GM12878 (cell line): Measurements from ENCODE around the gene PRRT1. TPM values are rescaled to one million over a fixed set of nuclear protein-coding genes. Genes with fewer than 3 reads are reported as not detected.

Source experiments
- ATAC-seq: fragments of 200-7000 bp; cut with Tn5 transposase; 3 replicates; pipeline ENCODE4 v1.9.1; 2020; ENCODE audit warnings: mild to moderate bottlenecking, moderate library complexity
- BruUV-seq: library from RNA; stranded (reverse); fragments of 400-500 nt; replicated peaks from 2 replicates; lab custom pipeline; 2021; lab: Mats Ljungman, UMichigan
- CTCF ChIA-PET: fragments of 300-600 bp; sonication (Branson Sonifier 250); formaldehyde crosslinking; extraction: SDS; loops from one replicate; lab custom pipeline; 2021; ENCODE audit warnings: inconsistent platforms; lab: Yijun Ruan, JAX
- POLR2A ChIA-PET: fragments of 350-600 bp; formaldehyde crosslinking; extraction: SDS; loops from one replicate; lab custom pipeline; 2021; ENCODE audit warnings: inconsistent platforms; lab: Charles Lee
- RAD21 ChIA-PET: fragments of 300-600 bp; sonication (Branson Sonifier 250); formaldehyde crosslinking; loops from one replicate; lab custom pipeline; 2023; ENCODE audit warnings: antibody characterized with exemption; ENCODE audit not compliant: unreplicated experiment; lab: Charles Lee
- SMC1A ChIA-PET: fragments of 300-600 bp; sonication (Branson Sonifier 250); formaldehyde crosslinking; loops from one replicate; lab custom pipeline; 2023; ENCODE audit not compliant: unreplicated experiment, uncharacterized antibody; lab: Charles Lee
- DNase-seq: peaks from one replicate; pipeline ENCODE4 v3.0.0-alpha.2; 2011; ENCODE audit warnings: low read depth, low spot score
- FAIRE-seq: peaks from 3 replicates; lab custom pipeline; 2011; peaks lifted over from hg19 to GRCh38; lab: Jason Lieb, UNC
- H2AFZ ChIP-seq: 2 replicates; pipeline ENCODE4 v1.6.0; 2011; ENCODE audit warnings: low read depth, low read length, control low read depth; ENCODE audit not compliant: control insufficient read depth
- H3K27ac ChIP-seq: 2 replicates; pipeline ENCODE4 v1.5.1; 2011; ENCODE audit warnings: control low read depth; ENCODE audit not compliant: control insufficient read depth, insufficient read depth
- H3K27me3 ChIP-seq, 2 experiments: replicated peaks in 1 of 2; 2 replicates each; pipeline versions ENCODE4 v1.6.0 to v1.6.1; 2011; ENCODE audit warnings: low read length in 1 of 2; ENCODE audit not compliant: control insufficient read depth in 2 of 2, insufficient read depth in 2 of 2
- H3K36me3 ChIP-seq, 2 experiments: 2 replicates each; pipeline ENCODE4 v1.5.1; 2011; ENCODE audit warnings: low read length in 1 of 2; ENCODE audit not compliant: control insufficient read depth in 2 of 2, insufficient read depth in 2 of 2
- H3K4me1 ChIP-seq: 2 replicates; pipeline ENCODE4 v1.6.1; 2011; ENCODE audit warnings: mild to moderate bottlenecking, low read length, moderate library complexity, mixed read lengths; ENCODE audit not compliant: control insufficient read depth, insufficient read depth
- H3K4me2 ChIP-seq: 2 replicates; pipeline ENCODE4 v1.6.0; 2011; ENCODE audit warnings: control low read depth; ENCODE audit not compliant: control insufficient read depth, insufficient read depth
- H3K4me3 ChIP-seq: fragments of 200-600 bp; sonication (generic); 2 replicates; pipeline ENCODE4 v1.5.1; 2016
- H3K79me2 ChIP-seq: 2 replicates; pipeline ENCODE4 v1.6.0; 2011; ENCODE audit warnings: low read length; ENCODE audit not compliant: control insufficient read depth, insufficient read depth
- H3K9ac ChIP-seq: 2 replicates; pipeline ENCODE4 v1.8.0; 2011; ENCODE audit warnings: low read length, control low read depth, mixed read lengths; ENCODE audit not compliant: control insufficient read depth, insufficient read depth
- H3K9me3 ChIP-seq: replicated peaks from 3 replicates; pipeline ENCODE4 v1.5.1; 2011; ENCODE audit warnings: mild to moderate bottlenecking, low read length; ENCODE audit not compliant: control insufficient read depth, insufficient read depth
- H4K20me1 ChIP-seq: 2 replicates; pipeline ENCODE4 v1.6.0; 2011; ENCODE audit not compliant: control insufficient read depth, insufficient read depth
- BMI1 ChIP-seq: fragments of 450-650 bp; IDR thresholded peaks from 2 replicates; pipeline ENCODE4 v1.6.1; 2016; ENCODE audit warnings: mild to moderate bottlenecking, moderate library complexity, borderline replicate concordance
- BRCA1 ChIP-seq: IDR thresholded peaks from 2 replicates; pipeline ENCODE4 v1.6.1; 2011; ENCODE audit warnings: low read depth, low read length, improper control_type of control experiment
- CHD1 ChIP-seq: IDR thresholded peaks from 2 replicates; pipeline ENCODE4 v1.6.1; 2012; ENCODE audit warnings: low read depth, low read length, improper control_type of control experiment
- CREB1 ChIP-seq: IDR thresholded peaks from 2 replicates; pipeline ENCODE4 v1.6.1; 2012; ENCODE audit warnings: low read depth, mild to moderate bottlenecking, inconsistent platforms
- FOXK2 ChIP-seq: fragments of 450-650 bp; IDR thresholded peaks from 2 replicates; pipeline ENCODE4 v1.6.1; 2017; ENCODE audit warnings: mild to moderate bottlenecking, moderate library complexity
- MAX ChIP-seq: IDR thresholded peaks from 2 replicates; pipeline ENCODE4 v1.6.1; 2012; ENCODE audit warnings: low read depth, low read length, improper control_type of control experiment
- NFXL1 ChIP-seq: fragments of 450-650 bp; IDR thresholded peaks from 2 replicates; pipeline ENCODE4 v1.6.1; 2017; ENCODE audit warnings: antibody characterized with exemption, mild to moderate bottlenecking, borderline replicate concordance
- RCOR1 ChIP-seq: conservative IDR thresholded peaks from 2 replicates; pipeline ENCODE4 v1.6.1; 2012; ENCODE audit warnings: low read depth, low read length, improper control_type of control experiment
- RELA ChIP-seq: fragments of 450-650 bp; IDR thresholded peaks from 2 replicates; pipeline ENCODE4 v1.8.0; 2014; ENCODE audit warnings: borderline replicate concordance; ENCODE audit not compliant: partially characterized antibody
- STAT3 ChIP-seq: IDR thresholded peaks from 2 replicates; pipeline ENCODE4 v1.6.1; 2011; ENCODE audit warnings: low read depth, low read length, improper control_type of control experiment
- WRNIP1 ChIP-seq: IDR thresholded peaks from 2 replicates; pipeline ENCODE4 v1.6.1; 2011; ENCODE audit warnings: low read depth, low read length, improper control_type of control experiment, borderline replicate concordance
- ZNF384 ChIP-seq: IDR thresholded peaks from 2 replicates; pipeline ENCODE4 v1.6.1; 2012; ENCODE audit warnings: low read depth, mild to moderate bottlenecking, low read length, improper control_type of control experiment, borderline replicate concordance
- ZSCAN29 ChIP-seq: fragments of 450-650 bp; IDR thresholded peaks from 2 replicates; pipeline ENCODE4 v1.6.1; 2017; ENCODE audit warnings: mild to moderate bottlenecking, moderate library complexity
- WGBS: methylation state at CpG from one replicate; pipeline ENCODE4 v1.1.6; 2016; ENCODE audit warnings: low lambda C conversion rate; ENCODE audit not compliant: insufficient replicate concordance, insufficient coverage; ENCODE audit errors: missing lambda C conversion rate; 5-methylcytosine and 5-hydroxymethylcytosine counted together
- in situ Hi-C: fragments of 300-500 bp; cut with MboI; formaldehyde crosslinking; loops from 9 replicates; pipeline ENCODE4 v1.14.3; 2018; ENCODE audit warnings: mixed read lengths
- intact Hi-C: fragments of 100-400 bp; cut with micrococcal nuclease; formaldehyde crosslinking; loops from one replicate; pipeline ENCODE4 v1.14.2; 2022; ENCODE audit not compliant: unreplicated experiment
- polyA plus RNA-seq, 11 experiments: library from polyadenylated mRNA; depleted of rRNA in 4 of 11; unstranded in 6 of 11; stranded (reverse) in 5 of 11; fragments of >200 nt; fragmentation: Nextera tagmentation in 4 of 11; fragmentation: Illumina TruSeq in 1 of 11; extraction: Ambion mirVana in 4 of 11; extraction: Trizol in 1 of 11; gene quantifications; 1 replicate in 1 of 11; 2 replicates in 10 of 11; pipeline versions ENCODE4 v1.2.1 to v1.2.3, GENCODE V29; 2011 to 2016; ENCODE audit warnings: inconsistent platforms in 2 of 11, missing spikeins in 2 of 11, low read depth in 1 of 11
- total RNA-seq, 4 experiments: library from RNA; depleted of rRNA in 3 of 4; stranded (reverse); fragments of >200 nt in 3 of 4; fragmentation: Illumina TruSeq in 1 of 4; extraction: Trizol in 1 of 4; gene quantifications; 2 replicates each; pipeline versions ENCODE4 v1.2.1 to v1.2.3, GENCODE V29; 2013 to 2021
- TF ChIP-seq, protein P1 (sequence below): IDR thresholded peaks from 2 replicates; pipeline ENCODE4 v1.6.1; 2011; ENCODE audit warnings: borderline replicate concordance, low read depth, mild to moderate bottlenecking, moderate library complexity, low read length; ENCODE audit not compliant: insufficient read depth, poor library complexity, severe bottlenecking
- TF ChIP-seq, protein P2 (sequence below): fragments of 450-650 bp; IDR thresholded peaks from 2 replicates; pipeline ENCODE4 v1.6.1; 2017; ENCODE audit warnings: mild to moderate bottlenecking, moderate library complexity
- TF ChIP-seq, protein P3 (sequence below): fragments of 450-650 bp; IDR thresholded peaks from 2 replicates; pipeline ENCODE4 v1.6.1; 2016; ENCODE audit warnings: mild to moderate bottlenecking

Gene PRRT1
- total and polyA plus RNA-seq, 10 of the 15 experiments (the other 5 are each of a cell fraction or from before 2014, with no cell fraction given), result 0.04 to 0.15 (median 0.10) TPM; not detected in 6

- SMC1A ChIA-PET, result interaction anchor here (1.0 to 4.2 kb wide), 4 partner anchors 14 to 351 kb away, joined by 3 to 41 read pairs (median 14); partner anchors contain the start of genes ATF6B, FKBPL, GPSM3 and HSPA1B
- WGBS, result 3% methylated on average over 32 of the region's 33 CpGs
- TF ChIP-seq, protein P1, sequence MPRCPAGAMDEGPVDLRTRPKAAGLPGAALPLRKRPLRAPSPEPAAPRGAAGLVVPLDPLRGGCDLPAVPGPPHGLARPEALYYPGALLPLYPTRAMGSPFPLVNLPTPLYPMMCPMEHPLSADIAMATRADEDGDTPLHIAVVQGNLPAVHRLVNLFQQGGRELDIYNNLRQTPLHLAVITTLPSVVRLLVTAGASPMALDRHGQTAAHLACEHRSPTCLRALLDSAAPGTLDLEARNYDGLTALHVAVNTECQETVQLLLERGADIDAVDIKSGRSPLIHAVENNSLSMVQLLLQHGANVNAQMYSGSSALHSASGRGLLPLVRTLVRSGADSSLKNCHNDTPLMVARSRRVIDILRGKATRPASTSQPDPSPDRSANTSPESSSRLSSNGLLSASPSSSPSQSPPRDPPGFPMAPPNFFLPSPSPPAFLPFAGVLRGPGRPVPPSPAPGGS, result no peak
- TF ChIP-seq CHD1 (no peak), CREB1 (peak; percentile 92), BMI1 (peak; percentile 98), NFXL1 (no peak), ZSCAN29 (no peak), ZNF384 (no peak), WRNIP1 (no peak), MAX (peak; percentile 35; the same call in 1 of the 2 replicates), FOXK2 (peak; percentile 86), STAT3 (no peak), BRCA1 (no peak), RCOR1 (no peak), RELA (no peak)
- TF ChIP-seq, protein P2, sequence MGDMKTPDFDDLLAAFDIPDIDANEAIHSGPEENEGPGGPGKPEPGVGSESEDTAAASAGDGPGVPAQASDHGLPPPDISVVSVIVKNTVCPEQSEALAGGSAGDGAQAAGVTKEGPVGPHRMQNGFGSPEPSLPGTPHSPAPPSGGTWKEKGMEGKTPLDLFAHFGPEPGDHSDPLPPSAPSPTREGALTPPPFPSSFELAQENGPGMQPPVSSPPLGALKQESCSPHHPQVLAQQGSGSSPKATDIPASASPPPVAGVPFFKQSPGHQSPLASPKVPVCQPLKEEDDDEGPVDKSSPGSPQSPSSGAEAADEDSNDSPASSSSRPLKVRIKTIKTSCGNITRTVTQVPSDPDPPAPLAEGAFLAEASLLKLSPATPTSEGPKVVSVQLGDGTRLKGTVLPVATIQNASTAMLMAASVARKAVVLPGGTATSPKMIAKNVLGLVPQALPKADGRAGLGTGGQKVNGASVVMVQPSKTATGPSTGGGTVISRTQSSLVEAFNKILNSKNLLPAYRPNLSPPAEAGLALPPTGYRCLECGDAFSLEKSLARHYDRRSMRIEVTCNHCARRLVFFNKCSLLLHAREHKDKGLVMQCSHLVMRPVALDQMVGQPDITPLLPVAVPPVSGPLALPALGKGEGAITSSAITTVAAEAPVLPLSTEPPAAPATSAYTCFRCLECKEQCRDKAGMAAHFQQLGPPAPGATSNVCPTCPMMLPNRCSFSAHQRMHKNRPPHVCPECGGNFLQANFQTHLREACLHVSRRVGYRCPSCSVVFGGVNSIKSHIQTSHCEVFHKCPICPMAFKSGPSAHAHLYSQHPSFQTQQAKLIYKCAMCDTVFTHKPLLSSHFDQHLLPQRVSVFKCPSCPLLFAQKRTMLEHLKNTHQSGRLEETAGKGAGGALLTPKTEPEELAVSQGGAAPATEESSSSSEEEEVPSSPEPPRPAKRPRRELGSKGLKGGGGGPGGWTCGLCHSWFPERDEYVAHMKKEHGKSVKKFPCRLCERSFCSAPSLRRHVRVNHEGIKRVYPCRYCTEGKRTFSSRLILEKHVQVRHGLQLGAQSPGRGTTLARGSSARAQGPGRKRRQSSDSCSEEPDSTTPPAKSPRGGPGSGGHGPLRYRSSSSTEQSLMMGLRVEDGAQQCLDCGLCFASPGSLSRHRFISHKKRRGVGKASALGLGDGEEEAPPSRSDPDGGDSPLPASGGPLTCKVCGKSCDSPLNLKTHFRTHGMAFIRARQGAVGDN, result no peak
- TF ChIP-seq, protein P3, sequence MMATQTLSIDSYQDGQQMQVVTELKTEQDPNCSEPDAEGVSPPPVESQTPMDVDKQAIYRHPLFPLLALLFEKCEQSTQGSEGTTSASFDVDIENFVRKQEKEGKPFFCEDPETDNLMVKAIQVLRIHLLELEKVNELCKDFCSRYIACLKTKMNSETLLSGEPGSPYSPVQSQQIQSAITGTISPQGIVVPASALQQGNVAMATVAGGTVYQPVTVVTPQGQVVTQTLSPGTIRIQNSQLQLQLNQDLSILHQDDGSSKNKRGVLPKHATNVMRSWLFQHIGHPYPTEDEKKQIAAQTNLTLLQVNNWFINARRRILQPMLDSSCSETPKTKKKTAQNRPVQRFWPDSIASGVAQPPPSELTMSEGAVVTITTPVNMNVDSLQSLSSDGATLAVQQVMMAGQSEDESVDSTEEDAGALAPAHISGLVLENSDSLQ, result peak; percentile 100
Measured at GRCh38 chr6:32177788-32178546, 26.2 kb upstream of the PRRT1 start, which contains the start of gene RNF5. Gene RNF5 (plus strand): TSS chr6:32178405. CDS start chr6:32178512, 107 bp downstream.

More at GRCh38 chr6:32177788-32178546, 26.2 kb upstream of the PRRT1 start, which contains the start of gene RNF5:
- Histone ChIP-seq H3K79me2 (peaks cover 22% of the 10 kb centered on the region), H2AFZ (peak within 1 kb of the TSS; percentile 78), H3K36me3 (peaks cover 0 to 2% of the 10 kb centered on the region in 2 experiments; a peak in 2 of 4 replicates), H3K27me3 (no peaks in the 10 kb centered on the region), H3K4me1 (peaks cover 10% of the 10 kb centered on the region), H3K9ac (peak within 1 kb of the TSS; percentile 91), H3K27ac (peak within 1 kb of the TSS; percentile 79), H3K9me3 (no peaks in the 10 kb centered on the region), H3K4me3 (peak within 1 kb of the TSS; percentile 86), H4K20me1 (no peaks in the 10 kb centered on the region), H3K4me2 (peak within 1 kb of the TSS; percentile 77)
- ATAC-seq (peak; percentile 91), DNase-seq (peak; percentile 100), FAIRE-seq (peak; percentile 100)
- in situ Hi-C loops, result no loop called here
- RAD21 ChIA-PET, result interaction anchor here (0.7 to 2.6 kb wide), 8 partner anchors 11 to 49 kb away, joined by 3 to 21 read pairs (median 6); partner anchors contain the start of genes ATF6B, GPSM3 and PBX2
- POLR2A ChIA-PET, result interaction anchor here (1.3 to 5.7 kb wide), 7 partner anchors 12 to 59 kb away, joined by 3 to 123 read pairs (median 11); partner anchors contain the start of genes ATF6B, FKBPL, GPSM3 and PBX2
- intact Hi-C loops, result loop anchor here (2.0 kb wide), 2 partner anchors 13 to 59 kb away; partner anchors contain the start of gene PBX2
- no TSS peak for BruUV-seq
- CTCF ChIA-PET, result interaction anchor here (0.6 to 2.2 kb wide), 7 partner anchors 13 to 1286 kb away, joined by 3 to 19 read pairs (median 4); partner anchors contain the start of gene GPSM3
